NCI-H1092 (cell line): Measurements from ENCODE around the gene FDPS.
"Not testable (repeated sequence)": the region's sequence is repeated elsewhere in the genome, so short reads cannot be mapped to it uniquely, and the experiment has no call there.

Source experiments
- DNase-seq: peaks from one replicate; lab custom pipeline; 2025; lab: John Stamatoyannopoulos, UW

FDPS gene

GRCh38 chr1:155285631-155286044 lies 23.0 kb upstream of the FDPS start:
- DNase-seq = no peak

- no peak for DNase-seq
Observed at GRCh38 chr1:155286544-155286943, 22.1 kb upstream of the FDPS start.

DNA sequence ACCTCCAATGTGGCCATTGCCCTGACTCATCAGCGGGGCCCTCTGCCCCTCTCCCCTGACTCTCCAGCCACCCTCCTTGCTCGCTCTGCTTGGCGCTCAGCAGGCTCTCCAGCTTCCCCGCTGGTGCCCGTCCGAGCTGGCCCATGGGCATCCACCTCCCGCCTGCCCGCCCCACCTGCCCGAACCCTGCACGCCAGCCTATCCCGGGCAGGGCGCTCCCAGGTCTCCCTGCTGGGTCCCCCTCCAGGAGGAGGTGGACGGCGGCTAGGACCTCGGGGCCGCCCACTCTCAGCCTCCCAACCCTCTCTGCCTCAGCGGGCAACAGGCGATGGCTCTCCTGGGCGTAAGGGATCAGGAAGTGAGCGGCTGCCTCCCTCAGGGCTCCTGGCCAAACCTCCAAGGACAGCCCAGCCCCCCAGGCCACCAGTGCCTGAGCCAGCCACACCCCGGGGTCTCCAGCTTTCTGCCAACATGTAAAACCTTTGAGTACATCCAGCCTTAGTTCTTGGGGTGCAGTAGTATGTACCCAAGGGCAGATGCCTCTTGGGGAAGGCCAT lies 20.6 kb upstream of the FDPS start:
- DNase-seq = no peak

DNA sequence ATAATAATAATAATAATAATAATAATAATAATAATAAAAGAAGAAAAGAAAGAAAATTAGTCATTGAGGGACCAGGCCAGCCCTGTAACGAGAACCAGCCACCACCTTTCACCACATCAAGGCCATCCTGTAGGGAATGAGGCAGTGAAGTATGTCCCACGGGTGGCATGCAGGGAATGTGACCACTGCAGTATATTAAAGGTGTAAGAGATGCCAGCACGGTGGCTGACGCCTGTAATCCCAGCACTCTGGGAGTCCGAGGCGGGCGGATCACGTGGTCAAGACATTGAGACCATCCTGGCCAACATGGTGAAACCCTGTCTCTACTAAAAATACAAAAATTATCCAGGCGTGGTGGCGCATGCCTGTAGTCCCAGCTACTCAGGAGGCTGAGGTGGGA lies 17.7 kb upstream of the FDPS start:
- DNase-seq = not testable (repeated sequence)

- no peak for DNase-seq
Observed at GRCh38 chr1:155293086-155293749, 15.4 kb upstream of the FDPS start.

GRCh38 chr1:155294520-155295182 lies 14.0 kb upstream of the FDPS start:
- no peak for DNase-seq

GRCh38 chr1:155295183-155295941 lies 13.3 kb upstream of the FDPS start:
- no peak for DNase-seq

DNA sequence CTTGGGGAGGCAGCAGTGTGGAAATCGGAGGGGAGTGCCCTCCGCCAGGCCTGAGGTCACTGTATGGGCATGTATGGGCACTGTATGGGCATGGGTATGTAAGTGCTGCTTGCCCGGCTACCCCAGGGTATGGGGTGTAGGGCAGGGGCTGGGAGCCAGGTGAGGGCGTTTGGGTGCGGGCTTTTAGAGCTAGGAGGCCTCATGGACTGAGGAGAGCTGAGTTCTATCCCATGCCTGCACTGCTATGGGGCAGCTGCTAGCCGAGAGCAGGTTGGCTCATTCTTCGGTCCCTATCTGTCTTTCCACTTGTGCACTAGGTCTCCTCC lies 12.8 kb upstream of the FDPS start:
- no peak for DNase-seq

DNA sequence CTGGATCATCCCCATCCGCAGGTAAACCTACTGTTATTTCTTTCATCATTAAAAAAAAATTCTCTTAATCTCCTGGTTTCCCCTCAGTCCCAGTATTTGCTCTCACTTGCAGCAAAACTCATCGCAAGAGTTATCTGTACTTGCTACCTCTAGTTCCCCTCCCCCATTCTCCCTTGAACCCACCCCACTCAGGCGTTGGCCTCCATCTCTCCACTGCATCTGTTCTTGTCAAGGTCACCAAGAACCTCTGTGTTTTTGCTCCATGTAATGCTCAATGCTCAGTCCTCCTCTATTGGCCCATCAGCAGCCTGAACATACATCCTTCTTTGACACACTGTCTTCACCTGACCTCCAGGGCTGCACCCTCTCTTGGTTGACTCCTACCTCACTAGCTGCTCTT lies 12.0 kb upstream of the FDPS start:
- no peak for DNase-seq

DNA sequence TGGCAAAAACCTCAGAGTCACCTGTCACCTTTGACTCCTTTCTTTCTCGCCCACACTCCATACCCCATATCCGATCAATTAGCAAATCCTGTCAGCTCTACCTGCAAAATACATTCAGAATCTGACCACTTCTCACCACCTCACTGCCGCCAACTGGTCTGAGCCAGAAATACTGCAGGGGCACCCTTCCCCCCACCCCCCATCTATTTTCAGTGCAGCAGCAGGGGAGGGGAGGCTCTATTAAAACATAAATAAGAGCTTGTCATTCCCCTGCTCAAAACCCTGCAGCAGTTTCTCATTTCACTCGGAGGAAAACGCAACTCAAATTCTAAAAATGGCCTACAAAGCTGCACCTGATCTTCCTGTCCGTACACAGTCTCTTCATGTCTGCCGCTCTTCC lies 11.3 kb upstream of the FDPS start:
- DNase-seq = no peak

- no peak for DNase-seq
Observed at GRCh38 chr1:155300024-155300423, 8.6 kb upstream of the FDPS start.

DNA sequence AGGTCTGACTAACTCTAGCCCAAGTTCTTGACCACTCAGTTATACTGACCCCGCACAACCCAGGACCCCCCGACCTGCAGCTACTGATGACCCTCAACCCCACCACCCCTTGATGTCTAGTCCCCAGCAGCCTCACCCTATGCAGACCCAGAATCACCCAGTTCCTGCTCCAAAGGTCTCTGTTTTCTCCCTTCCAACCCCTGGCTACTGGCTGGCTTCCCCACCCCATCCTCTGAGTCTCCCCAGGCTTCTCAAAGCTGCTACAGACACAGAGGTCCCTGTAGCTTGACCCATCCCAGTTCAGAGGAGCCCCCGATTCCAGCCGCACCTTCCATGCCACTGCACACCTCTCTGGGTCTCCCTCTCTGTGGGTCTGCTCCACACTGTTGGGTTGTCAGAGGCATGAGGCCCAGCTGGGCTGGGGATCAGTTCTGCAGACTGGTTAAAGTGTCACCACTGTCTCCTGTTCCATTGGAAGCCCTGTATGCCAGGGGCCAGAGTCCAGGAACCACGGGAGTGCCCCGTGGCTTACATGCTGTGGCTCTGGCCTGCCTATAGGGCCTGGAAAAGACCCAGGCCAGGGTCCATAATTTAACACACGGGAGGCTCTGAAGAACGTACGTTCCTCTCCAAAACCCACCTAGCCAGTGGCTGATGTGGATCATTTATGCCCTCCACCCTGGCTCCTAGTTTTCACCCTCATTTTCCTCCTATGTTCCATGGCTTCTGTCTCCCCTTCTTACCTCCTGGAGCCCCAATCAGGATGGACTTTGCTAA lies 7.9 kb upstream of the FDPS start:
- no peak for DNase-seq

DNA sequence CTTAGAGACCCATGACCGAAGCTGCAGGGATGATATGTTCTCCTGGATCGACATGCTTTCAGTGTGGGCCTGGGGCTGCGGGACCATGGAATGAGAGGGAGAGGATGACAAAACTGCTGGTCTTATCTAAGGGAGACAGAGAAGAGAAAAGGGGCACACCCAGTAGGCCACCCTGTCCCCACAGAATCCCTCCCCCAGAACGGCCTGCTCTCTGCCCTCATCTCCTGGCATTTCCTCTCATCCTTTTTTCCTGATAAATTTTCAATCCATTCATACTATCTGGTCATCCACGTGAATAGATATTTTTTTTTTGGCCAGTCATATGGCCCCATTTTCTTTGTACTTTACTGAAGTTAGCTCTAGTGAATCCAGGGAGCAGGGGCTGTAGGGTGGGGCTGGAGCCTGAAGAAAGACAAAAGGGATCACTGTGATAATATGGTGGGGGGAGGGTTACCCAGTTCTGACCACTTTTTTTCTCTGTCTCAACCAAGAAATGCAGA lies 7.3 kb upstream of the FDPS start, which contains the start of gene PKLR:
TSS of gene PKLR (minus strand) at position 97 of the 500 bp plus-strand sequence. CDS start at position 54, 43 bp downstream.
- DNase-seq = no peak

DNA sequence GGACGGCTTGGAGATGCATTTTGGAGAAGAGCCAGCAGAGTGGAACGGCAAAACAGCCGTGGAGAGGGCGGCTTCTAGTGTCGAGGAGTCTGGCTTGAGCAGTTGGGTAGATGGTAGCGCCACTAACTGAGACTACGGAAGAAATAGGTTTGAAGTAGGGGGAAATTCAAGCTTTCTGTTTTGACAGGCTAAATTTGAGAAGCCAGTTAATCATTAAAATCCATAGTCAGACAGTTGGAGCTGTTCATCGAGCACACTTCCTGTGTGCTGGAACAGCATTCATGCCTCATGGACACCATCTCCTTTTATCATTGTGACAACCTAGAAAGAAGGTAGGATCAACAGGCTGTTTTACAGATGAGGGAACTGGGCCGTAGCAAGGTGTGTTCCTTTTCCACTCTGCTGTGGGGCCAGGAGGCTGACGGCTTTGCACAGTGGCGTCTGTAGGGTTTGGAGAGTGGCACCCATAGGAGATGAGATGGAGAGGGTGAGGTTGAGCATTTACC lies 4.1 kb upstream of the FDPS start:
- DNase-seq = no peak

DNA sequence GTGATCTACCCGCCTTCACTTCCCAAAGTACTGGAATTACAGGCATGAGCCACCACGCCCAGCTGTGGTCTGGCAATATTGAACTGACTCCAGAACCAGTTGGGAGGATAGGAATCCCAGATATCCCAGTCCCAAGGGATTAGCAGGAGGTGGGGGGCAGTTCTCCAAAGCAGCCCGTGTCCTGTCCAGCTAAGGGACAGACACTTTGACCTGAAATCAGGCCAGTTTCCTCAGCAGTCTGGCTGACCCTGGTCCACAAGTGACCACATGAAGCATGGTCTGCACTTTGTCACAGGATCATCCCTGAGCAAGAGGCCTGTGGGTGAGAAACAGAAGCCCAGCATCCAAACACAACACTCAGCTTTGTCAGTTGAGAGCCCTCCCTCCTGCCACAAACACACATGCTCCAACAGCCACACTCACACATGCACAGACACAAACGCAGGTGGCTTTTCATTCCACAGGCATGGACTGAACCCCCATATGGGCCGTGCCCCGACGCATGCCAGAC lies 2.7 kb upstream of the FDPS start:
- no peak for DNase-seq

GRCh38 chr1:155307247-155307740 lies 1.4 kb upstream of the FDPS start:
- peak; percentile 12 for DNase-seq

DNA sequence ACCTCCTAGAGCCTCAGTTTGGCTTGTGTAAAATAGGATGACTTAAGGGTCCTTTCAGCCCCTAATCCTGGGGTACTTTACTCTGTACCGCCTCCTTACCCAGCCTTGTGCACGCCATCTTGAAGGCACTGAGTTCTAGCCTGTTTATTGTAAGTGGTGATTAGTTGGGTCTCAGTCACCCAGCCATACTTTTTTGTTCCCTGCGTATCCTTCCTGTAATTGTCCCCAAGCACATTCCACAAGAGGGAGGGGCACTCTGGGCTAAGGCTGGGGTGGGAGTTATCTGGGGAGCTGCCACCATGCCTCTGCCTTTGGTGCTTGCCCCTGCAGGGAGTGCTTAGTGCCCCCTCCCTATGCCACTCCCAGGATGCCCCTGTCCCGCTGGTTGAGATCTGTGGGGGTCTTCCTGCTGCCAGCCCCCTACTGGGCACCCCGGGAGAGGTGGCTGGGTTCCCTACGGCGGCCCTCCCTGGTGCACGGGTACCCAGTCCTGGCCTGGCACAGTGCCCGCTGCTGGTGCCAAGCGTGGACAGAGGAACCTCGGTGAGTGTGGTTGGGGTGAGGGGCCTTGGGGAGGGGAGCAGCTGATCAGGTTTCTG lies 856 bp downstream of the FDPS start:
- no peak for DNase-seq

DNA sequence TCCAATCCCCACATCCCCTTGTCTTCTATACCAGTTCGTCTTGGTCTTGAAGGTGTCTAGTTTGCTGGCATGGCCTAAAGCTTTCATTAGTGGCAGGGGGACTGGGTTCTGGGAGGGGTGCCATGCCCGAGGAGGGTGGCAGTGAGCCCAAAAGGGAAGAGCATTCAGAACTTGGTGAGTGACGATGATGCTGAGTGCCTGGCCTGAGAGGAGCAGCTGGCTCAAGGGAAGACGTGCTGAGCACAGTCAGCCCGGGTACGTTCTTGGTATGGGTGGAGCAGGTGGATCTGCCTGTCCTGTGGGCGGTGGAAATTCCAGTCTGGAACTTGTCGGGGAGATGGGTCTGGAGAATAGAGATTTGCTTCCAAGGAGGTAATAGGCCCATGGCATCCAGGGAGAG lies 4.6 kb downstream of the FDPS start:
- no peak for DNase-seq

DNA sequence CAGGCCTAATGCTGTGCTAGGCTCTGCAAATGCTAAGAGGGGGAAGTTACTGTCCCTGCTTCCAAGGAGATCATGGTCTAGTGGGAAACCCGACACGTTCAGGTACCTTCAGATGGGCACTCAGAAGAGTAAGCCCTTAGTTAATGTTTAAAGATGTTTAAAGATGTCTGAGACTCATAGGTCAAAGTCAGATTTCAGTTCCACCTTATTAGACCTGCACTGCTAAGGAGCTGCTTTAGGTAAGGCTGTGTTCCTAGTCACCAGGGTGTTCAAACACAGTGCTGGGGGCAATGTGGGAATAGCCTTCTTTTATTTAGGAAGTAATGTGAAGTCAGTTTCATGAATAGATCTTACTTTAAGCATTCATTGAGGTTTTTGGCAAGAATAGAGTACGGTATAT lies 8.3 kb downstream of the FDPS start:
- DNase-seq = no peak

- no peak for DNase-seq
Observed at GRCh38 chr1:155318082-155318481, 9.4 kb downstream of the FDPS start.

DNA sequence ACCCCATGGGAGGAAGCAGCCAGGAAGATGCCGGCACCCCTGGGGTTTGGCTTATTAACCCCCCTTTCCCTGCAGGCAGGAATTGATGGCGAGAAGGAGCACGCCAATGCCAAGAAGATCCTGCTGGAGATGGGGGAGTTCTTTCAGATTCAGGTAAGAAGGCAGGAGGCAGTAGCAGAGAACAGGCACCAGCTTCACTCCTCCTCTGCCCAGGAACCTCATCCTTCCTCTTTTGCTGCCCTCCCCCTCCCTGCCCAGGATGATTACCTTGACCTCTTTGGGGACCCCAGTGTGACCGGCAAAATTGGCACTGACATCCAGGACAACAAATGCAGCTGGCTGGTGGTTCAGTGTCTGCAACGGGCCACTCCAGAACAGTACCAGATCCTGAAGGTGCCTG lies 10.9 kb downstream of the FDPS start:
- no peak for DNase-seq
